H9 (cell line): ENCODE measurements around the gene CSF2. TPM values are rescaled to one million over a fixed set of nuclear protein-coding genes. Genes with fewer than 3 reads are reported as not detected.

Source experiments
- DNase-seq: peaks from one replicate; pipeline ENCODE4 v3.0.0-alpha.2; 2017
- H2AFZ ChIP-seq: one replicate; pipeline ENCODE4 v1.6.1; 2013; ENCODE audit warnings: mild to moderate bottlenecking, low read length, control low read depth, moderate library complexity
- H2AK5ac ChIP-seq: 2 replicates; pipeline ENCODE4 v1.6.1; 2013; ENCODE audit warnings: low read length, control low read depth, mixed read lengths; ENCODE audit not compliant: insufficient read length
- H2BK120ac ChIP-seq: one replicate; pipeline ENCODE4 v1.6.1; 2013; ENCODE audit warnings: low read depth, mild to moderate bottlenecking, low read length, control low read depth, inconsistent platforms; ENCODE audit not compliant: poor library complexity, severe bottlenecking
- H2BK12ac ChIP-seq: 2 replicates; pipeline ENCODE4 v1.6.1; 2013; ENCODE audit warnings: low read length, control low read depth, mixed read lengths, low read depth; ENCODE audit not compliant: insufficient read length
- H2BK15ac ChIP-seq: 2 replicates; pipeline ENCODE4 v1.6.1; 2013; ENCODE audit warnings: low read depth, low read length, control low read depth
- H2BK20ac ChIP-seq: one replicate; pipeline ENCODE4 v1.6.1; 2013; ENCODE audit warnings: low read depth, mild to moderate bottlenecking, low read length, control low read depth, inconsistent platforms; ENCODE audit not compliant: poor library complexity, severe bottlenecking
- H2BK5ac ChIP-seq: 2 replicates; pipeline ENCODE4 v1.6.1; 2013; ENCODE audit warnings: low read length, control low read depth, mixed read lengths; ENCODE audit not compliant: insufficient read length
- H3K14ac ChIP-seq: 2 replicates; pipeline ENCODE4 v1.6.1; 2013; ENCODE audit warnings: low read length, control low read depth; ENCODE audit not compliant: insufficient read depth
- H3K18ac ChIP-seq: 2 replicates; pipeline ENCODE4 v1.6.1; 2013; ENCODE audit warnings: low read depth, mild to moderate bottlenecking, mixed read lengths, low read length, control low read depth; ENCODE audit not compliant: insufficient read length
- H3K23ac ChIP-seq: 2 replicates; pipeline ENCODE4 v1.6.1; 2013; ENCODE audit warnings: low read length, control low read depth, mixed read lengths, low read depth; ENCODE audit not compliant: insufficient read length
- H3K23me2 ChIP-seq: 2 replicates; pipeline ENCODE4 v1.6.1; 2013; ENCODE audit warnings: low read depth, mild to moderate bottlenecking, mixed read lengths, low read length, control low read depth; ENCODE audit not compliant: insufficient read length, poor library complexity, severe bottlenecking
- H3K27ac ChIP-seq: 2 replicates; pipeline ENCODE4 v1.5.1; 2013; ENCODE audit warnings: low read length, control low read depth, mixed read lengths, low read depth; ENCODE audit not compliant: insufficient read length
- H3K27me3 ChIP-seq: 2 replicates; pipeline ENCODE4 v1.6.1; 2013; ENCODE audit warnings: low read length, control low read depth, inconsistent platforms; ENCODE audit not compliant: insufficient read depth
- H3K4ac ChIP-seq: 2 replicates; pipeline ENCODE4 v1.6.1; 2013; ENCODE audit warnings: low read depth, mild to moderate bottlenecking, control low read depth, inconsistent platforms, low read length, moderate library complexity
- H3K4me1 ChIP-seq: 2 replicates; pipeline ENCODE4 v1.6.1; 2013; ENCODE audit warnings: low read length, control low read depth, inconsistent platforms; ENCODE audit not compliant: insufficient read depth
- H3K4me2 ChIP-seq: 2 replicates; pipeline ENCODE4 v1.6.1; 2013; ENCODE audit warnings: low read length, control low read depth, mixed read lengths; ENCODE audit not compliant: insufficient read length, insufficient read depth
- H3K56ac ChIP-seq: 2 replicates; pipeline ENCODE4 v1.6.1; 2013; ENCODE audit warnings: low read depth, mild to moderate bottlenecking, mixed read lengths, low read length, control low read depth; ENCODE audit not compliant: insufficient read length
- H3K79me1 ChIP-seq: 2 replicates; pipeline ENCODE4 v1.6.1; 2013; ENCODE audit warnings: low read depth, mild to moderate bottlenecking, moderate library complexity, low read length, control low read depth, inconsistent platforms; ENCODE audit not compliant: insufficient read depth, poor library complexity, severe bottlenecking
- H3K79me2 ChIP-seq: 2 replicates; pipeline ENCODE4 v1.6.1; 2013; ENCODE audit warnings: low read length, control low read depth, inconsistent platforms; ENCODE audit not compliant: insufficient read depth
- H3K9ac ChIP-seq: 2 replicates; pipeline ENCODE4 v1.6.1; 2013; ENCODE audit warnings: low read length, control low read depth, mixed read lengths; ENCODE audit not compliant: insufficient read length; ENCODE audit errors: extremely low read depth
- H3K9me3 ChIP-seq: one replicate; pipeline ENCODE4 v1.6.1; 2013; ENCODE audit warnings: low read depth, low read length, inconsistent platforms; ENCODE audit not compliant: control insufficient read depth
- H3T11ph ChIP-seq: one replicate; pipeline ENCODE4 v1.6.1; 2013; ENCODE audit warnings: mild to moderate bottlenecking, low read length, control low read depth, inconsistent platforms
- H4K20me1 ChIP-seq: one replicate; pipeline ENCODE4 v1.6.1; 2013; ENCODE audit not compliant: control insufficient read depth, insufficient read length, insufficient read depth
- H4K5ac ChIP-seq: 2 replicates; pipeline ENCODE4 v1.6.1; 2013; ENCODE audit warnings: low read depth, mild to moderate bottlenecking, mixed read lengths, low read length, control low read depth; ENCODE audit not compliant: insufficient read length
- H4K8ac ChIP-seq: replicated peaks from 2 replicates; pipeline ENCODE4 v1.6.1; 2013; ENCODE audit warnings: low read length, control low read depth, mixed read lengths, low read depth; ENCODE audit not compliant: insufficient read length
- H4K91ac ChIP-seq: 2 replicates; pipeline ENCODE4 v1.6.1; 2013; ENCODE audit warnings: low read depth, mild to moderate bottlenecking, moderate library complexity, mixed read lengths, low read length, control low read depth; ENCODE audit not compliant: insufficient read length
- H3K27ac Mint-ChIP-seq, 3 experiments: 2 replicates in 2 of 3; 3 replicates in 1 of 3; pipeline ENCODE4 v1.8.0; 2020 to 2021; ENCODE audit warnings: mixed read lengths in 3 of 3, mild to moderate bottlenecking in 1 of 3, moderate library complexity in 1 of 3
- H3K27me3 Mint-ChIP-seq: 2 replicates; pipeline ENCODE4 v1.8.0; 2021; ENCODE audit warnings: low read depth, mild to moderate bottlenecking, moderate library complexity, mixed read lengths
- H3K36me3 Mint-ChIP-seq, 3 experiments: 2 replicates in 2 of 3; 3 replicates in 1 of 3; pipeline ENCODE4 v1.8.0; 2020 to 2021; ENCODE audit warnings: low read depth in 3 of 3, mixed read lengths in 3 of 3; ENCODE audit not compliant: insufficient read depth in 1 of 3
- H3K4me1 Mint-ChIP-seq, 2 experiments: 2 replicates each; pipeline ENCODE4 v1.8.0; 2020; ENCODE audit warnings: mixed read lengths in 2 of 2
- H3K4me3 Mint-ChIP-seq, 2 experiments: 2 replicates in 1 of 2; 3 replicates in 1 of 2; pipeline ENCODE4 v1.8.0; 2020 to 2021; ENCODE audit warnings: mild to moderate bottlenecking in 2 of 2, mixed read lengths in 2 of 2, moderate library complexity in 1 of 2
- H3K9me3 Mint-ChIP-seq, 2 experiments: 2 replicates in 1 of 2; 3 replicates in 1 of 2; pipeline ENCODE4 v1.8.0; 2020; ENCODE audit warnings: mild to moderate bottlenecking in 2 of 2, mixed read lengths in 2 of 2, moderate library complexity in 1 of 2
- CTCF ChIP-seq: fragments of 200-600 bp; sonication (generic); conservative IDR thresholded peaks from 3 replicates; pipeline ENCODE4 v1.8.0; 2021; ENCODE audit warnings: antibody characterized with exemption, mild to moderate bottlenecking
- total RNA-seq: library from RNA; stranded (reverse); gene quantifications from 2 replicates; pipeline ENCODE4 v1.2.1, GENCODE V29; 2021

Gene CSF2
- total RNA-seq, 1 experiment from 2014 or later: not detected

GRCh38 chr5:132103332-132103951 is 29.9 kb downstream of the CSF2 start:
- no peak overlapping the region for H2AFZ ChIP-seq
- no peak overlapping the region for H3K4me3 Mint-ChIP-seq

More at GRCh38 chr5:132103332-132103951, 29.9 kb downstream of the CSF2 start:
- H3K27me3 Mint-ChIP-seq: no peaks in the 10 kb centered on the region; the same call in 1 of the 2 replicates
- no peak overlapping the region for H3K18ac ChIP-seq
- H3K27ac Mint-ChIP-seq: no peak overlapping the region; a peak in 1 of 7 replicates
- no peak overlapping the region for H2BK120ac ChIP-seq
- no peak for TF ChIP-seq CTCF
- H3K9ac ChIP-seq: no peak overlapping the region
- H3K27me3 ChIP-seq: no peaks in the 10 kb centered on the region
- no peak overlapping the region for H3K14ac ChIP-seq
- no peak overlapping the region for H3K27ac ChIP-seq
- H3K23me2 ChIP-seq: no peaks in the 10 kb centered on the region
- H3K79me1 ChIP-seq: no peaks in the 10 kb centered on the region
- H3K36me3 Mint-ChIP-seq: no peaks in the 10 kb centered on the region
- no peak overlapping the region for H4K5ac ChIP-seq
- H3K23ac ChIP-seq: no peak overlapping the region
- no peak overlapping the region for H3K4me2 ChIP-seq
- no peak overlapping the region for H2AK5ac ChIP-seq
- no peak for DNase-seq
- H2BK20ac ChIP-seq: no peak overlapping the region
- no peak overlapping the region for H2BK15ac ChIP-seq
- H3K4ac ChIP-seq: no peak overlapping the region
- H3K56ac ChIP-seq: no peak overlapping the region
- H2BK12ac ChIP-seq: no peak overlapping the region
- H4K91ac ChIP-seq: no peak overlapping the region
- no peaks in the 10 kb centered on the region for H3K79me2 ChIP-seq
- no peaks in the 10 kb centered on the region for H3K4me1 ChIP-seq
- H3K4me1 Mint-ChIP-seq: no peaks in the 10 kb centered on the region
- H4K20me1 ChIP-seq: no peaks in the 10 kb centered on the region
- no peaks in the 10 kb centered on the region for H3K9me3 ChIP-seq
- no peak overlapping the region for H2BK5ac ChIP-seq
- H3K9me3 Mint-ChIP-seq: peaks cover 0 to 2% of the 10 kb centered on the region in 2 experiments; a peak in 1 of 5 replicates
- no peak overlapping the region for H3T11ph ChIP-seq
- H4K8ac ChIP-seq: no peak overlapping the region
